ENCODE measurements around the gene MSH6. TPM values are rescaled to one million over a fixed set of nuclear protein-coding genes. Genes with fewer than 3 reads are reported as not detected.

The MSH6 gene
- total and polyA plus RNA-seq, 9 of the 15 experiments (the other 6 are each of a cell fraction or from before 2014, with no cell fraction given) = 15.3 to 147 (median 80.5) TPM

DNA sequence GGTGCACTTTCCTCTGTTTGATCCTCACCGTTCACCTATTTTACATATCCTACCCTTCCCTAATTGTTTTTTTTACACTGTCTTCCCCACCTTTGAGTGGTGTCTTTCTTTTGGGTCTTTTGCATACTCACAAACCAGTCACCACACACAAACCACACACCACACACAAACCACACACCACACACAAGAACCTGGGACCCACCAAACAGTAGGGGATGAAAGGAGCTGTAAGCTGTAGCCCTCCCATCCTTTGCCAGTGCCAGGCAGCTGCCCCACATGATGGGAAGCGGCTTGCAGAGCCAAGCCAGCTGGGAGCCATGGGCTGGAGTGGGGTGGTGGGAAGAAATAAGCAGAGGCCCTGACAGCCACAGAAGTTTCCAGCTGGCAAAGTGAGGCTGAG, 38.9 kb upstream of the MSH6 start (continued):
- TF ChIP-seq, protein P1, sequence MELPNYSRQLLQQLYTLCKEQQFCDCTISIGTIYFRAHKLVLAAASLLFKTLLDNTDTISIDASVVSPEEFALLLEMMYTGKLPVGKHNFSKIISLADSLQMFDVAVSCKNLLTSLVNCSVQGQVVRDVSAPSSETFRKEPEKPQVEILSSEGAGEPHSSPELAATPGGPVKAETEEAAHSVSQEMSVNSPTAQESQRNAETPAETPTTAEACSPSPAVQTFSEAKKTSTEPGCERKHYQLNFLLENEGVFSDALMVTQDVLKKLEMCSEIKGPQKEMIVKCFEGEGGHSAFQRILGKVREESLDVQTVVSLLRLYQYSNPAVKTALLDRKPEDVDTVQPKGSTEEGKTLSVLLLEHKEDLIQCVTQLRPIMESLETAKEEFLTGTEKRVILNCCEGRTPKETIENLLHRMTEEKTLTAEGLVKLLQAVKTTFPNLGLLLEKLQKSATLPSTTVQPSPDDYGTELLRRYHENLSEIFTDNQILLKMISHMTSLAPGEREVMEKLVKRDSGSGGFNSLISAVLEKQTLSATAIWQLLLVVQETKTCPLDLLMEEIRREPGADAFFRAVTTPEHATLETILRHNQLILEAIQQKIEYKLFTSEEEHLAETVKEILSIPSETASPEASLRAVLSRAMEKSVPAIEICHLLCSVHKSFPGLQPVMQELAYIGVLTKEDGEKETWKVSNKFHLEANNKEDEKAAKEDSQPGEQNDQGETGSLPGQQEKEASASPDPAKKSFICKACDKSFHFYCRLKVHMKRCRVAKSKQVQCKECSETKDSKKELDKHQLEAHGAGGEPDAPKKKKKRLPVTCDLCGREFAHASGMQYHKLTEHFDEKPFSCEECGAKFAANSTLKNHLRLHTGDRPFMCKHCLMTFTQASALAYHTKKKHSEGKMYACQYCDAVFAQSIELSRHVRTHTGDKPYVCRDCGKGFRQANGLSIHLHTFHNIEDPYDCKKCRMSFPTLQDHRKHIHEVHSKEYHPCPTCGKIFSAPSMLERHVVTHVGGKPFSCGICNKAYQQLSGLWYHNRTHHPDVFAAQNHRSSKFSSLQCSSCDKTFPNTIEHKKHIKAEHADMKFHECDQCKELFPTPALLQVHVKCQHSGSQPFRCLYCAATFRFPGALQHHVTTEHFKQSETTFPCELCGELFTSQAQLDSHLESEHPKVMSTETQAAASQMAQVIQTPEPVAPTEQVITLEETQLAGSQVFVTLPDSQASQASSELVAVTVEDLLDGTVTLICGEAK (IDR thresholded peaks at IDR 0.05) = no peak
- TF ChIP-seq, protein P1 (CRISPR knock-in tag; IDR thresholded peaks at IDR 0.05) = no peak
- TF ChIP-seq HDGF (IDR thresholded peaks at IDR 0.05) (no peak), ZNF23 (CRISPR knock-in tag; IDR thresholded peaks at IDR 0.05) (no peak), GABPB1 (CRISPR knock-in tag; IDR thresholded peaks at IDR 0.05) (no peak)
- TF ChIP-seq, protein P2, sequence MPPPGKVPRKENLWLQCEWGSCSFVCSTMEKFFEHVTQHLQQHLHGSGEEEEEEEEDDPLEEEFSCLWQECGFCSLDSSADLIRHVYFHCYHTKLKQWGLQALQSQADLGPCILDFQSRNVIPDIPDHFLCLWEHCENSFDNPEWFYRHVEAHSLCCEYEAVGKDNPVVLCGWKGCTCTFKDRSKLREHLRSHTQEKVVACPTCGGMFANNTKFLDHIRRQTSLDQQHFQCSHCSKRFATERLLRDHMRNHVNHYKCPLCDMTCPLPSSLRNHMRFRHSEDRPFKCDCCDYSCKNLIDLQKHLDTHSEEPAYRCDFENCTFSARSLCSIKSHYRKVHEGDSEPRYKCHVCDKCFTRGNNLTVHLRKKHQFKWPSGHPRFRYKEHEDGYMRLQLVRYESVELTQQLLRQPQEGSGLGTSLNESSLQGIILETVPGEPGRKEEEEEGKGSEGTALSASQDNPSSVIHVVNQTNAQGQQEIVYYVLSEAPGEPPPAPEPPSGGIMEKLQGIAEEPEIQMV (tag; conservative IDR thresholded peaks at IDR 0.05; ENCODE audit: low read depth) = no peak
